ENCODE results near the gene DLGAP1. TPM values are rescaled to one million over a fixed set of nuclear protein-coding genes. Genes with fewer than 3 reads are reported as not detected.

The DLGAP1 gene
- total RNA-seq, 6 experiments from 2014 or later: 0.19 to 1.3 (median 0.62) TPM

GRCh38 chr18:3693410-3693809 is 761.7 kb downstream of the DLGAP1 start:
- no peak for TF ChIP-seq CTCF (IDR thresholded peaks at IDR 0.05)
- Mint-ChIP-seq H3K27ac (no peak overlapping the region), H3K4me3 (no peak overlapping the region), H3K36me3 (ENCODE audit: low read depth) (peaks cover 17% of the 10 kb centered on the region), H3K27me3 (ENCODE audit: insufficient read depth) (peaks cover 2% of the 10 kb centered on the region), H3K9me3 (peaks cover 29% of the 10 kb centered on the region), H3K4me1 (ENCODE audit: low read depth) (peaks cover 31% of the 10 kb centered on the region)
- DNase-seq: no peak

DNA sequence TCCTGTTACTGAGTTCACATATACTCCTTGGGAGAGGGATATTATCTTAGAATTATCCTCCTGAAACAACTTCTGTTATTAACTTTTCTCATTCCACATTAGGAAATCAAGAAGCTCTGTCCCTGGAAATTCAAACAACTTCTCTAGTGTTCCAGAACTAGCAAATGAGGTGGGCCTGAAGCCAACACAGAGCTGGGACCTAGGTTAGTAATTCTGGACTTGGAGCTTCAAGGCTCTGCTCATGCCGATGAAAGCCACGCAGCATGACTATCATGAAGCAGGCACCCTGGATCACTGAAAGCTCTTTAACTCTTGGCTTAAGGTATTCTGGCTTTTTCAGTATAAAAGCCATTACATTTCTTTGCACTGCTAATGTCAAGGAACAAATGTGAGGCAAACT is 762.4 kb downstream of the DLGAP1 start:
- peaks cover 2% of the 10 kb centered on the region for H3K27me3 Mint-ChIP-seq (ENCODE audit: insufficient read depth)
- peaks cover 17% of the 10 kb centered on the region for H3K36me3 Mint-ChIP-seq (ENCODE audit: low read depth)
- no peak overlapping the region for H3K4me3 Mint-ChIP-seq
- peaks cover 22% of the 10 kb centered on the region for H3K9me3 Mint-ChIP-seq
- no peak for DNase-seq
- H3K27ac Mint-ChIP-seq: no peak overlapping the region
- TF ChIP-seq CTCF (IDR thresholded peaks at IDR 0.05): no peak
- H3K4me1 Mint-ChIP-seq (ENCODE audit: low read depth): peaks cover 38% of the 10 kb centered on the region

GRCh38 chr18:3692113-3692621 is 762.9 kb downstream of the DLGAP1 start:
- no peak for DNase-seq
- Mint-ChIP-seq H3K4me1 (ENCODE audit: low read depth) (peaks cover 43% of the 10 kb centered on the region), H3K27ac (no peak overlapping the region), H3K4me3 (no peak overlapping the region), H3K36me3 (ENCODE audit: low read depth) (peaks cover 16% of the 10 kb centered on the region), H3K9me3 (peaks cover 18% of the 10 kb centered on the region), H3K27me3 (ENCODE audit: insufficient read depth) (peaks cover 2% of the 10 kb centered on the region)
- no peak for TF ChIP-seq CTCF (IDR thresholded peaks at IDR 0.05)

GRCh38 chr18:3691705-3692104 is 763.4 kb downstream of the DLGAP1 start:
- no peak for TF ChIP-seq CTCF (IDR thresholded peaks at IDR 0.05)
- Mint-ChIP-seq H3K4me3 (no peak overlapping the region), H3K4me1 (ENCODE audit: low read depth) (peaks cover 46% of the 10 kb centered on the region), H3K36me3 (ENCODE audit: low read depth) (peaks cover 19% of the 10 kb centered on the region), H3K27ac (no peak overlapping the region), H3K9me3 (peaks cover 18% of the 10 kb centered on the region), H3K27me3 (ENCODE audit: insufficient read depth) (peaks cover 2% of the 10 kb centered on the region)
- no peak for DNase-seq

DNA sequence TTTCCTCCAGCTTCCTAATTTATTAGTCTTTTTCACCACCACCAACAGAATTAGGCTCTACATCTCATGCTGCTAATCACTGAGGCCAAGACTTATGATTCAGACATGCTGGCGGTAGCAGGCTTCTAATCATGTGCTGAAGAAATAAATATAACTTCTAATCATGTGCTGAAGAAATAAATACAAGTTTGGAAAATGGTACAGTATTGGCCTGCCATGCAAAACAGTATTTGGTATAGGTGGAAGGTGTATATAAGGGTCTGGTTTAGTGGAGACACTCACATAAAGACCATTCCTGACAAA is 764.4 kb downstream of the DLGAP1 start:
- Mint-ChIP-seq H3K4me3 (no peak overlapping the region), H3K36me3 (ENCODE audit: low read depth) (peaks cover 17% of the 10 kb centered on the region), H3K27me3 (ENCODE audit: insufficient read depth) (peaks cover 2% of the 10 kb centered on the region), H3K4me1 (ENCODE audit: low read depth) (peaks cover 46% of the 10 kb centered on the region), H3K9me3 (peaks cover 15% of the 10 kb centered on the region), H3K27ac (no peak overlapping the region)
- no peak for DNase-seq
- no peak for TF ChIP-seq CTCF (IDR thresholded peaks at IDR 0.05)

All from HFFc6 (cell line).